HG03442 (cell line): Measurements from ENCODE around the gene TTPAL.

Experiments used
- ATAC-seq: cut with Tn5 transposase; IDR thresholded peaks from one replicate; pipeline ENCODE4 v1.9.1; 2021; ENCODE audit warnings: mild to moderate bottlenecking, moderate library complexity; ENCODE audit not compliant: unreplicated experiment

Gene TTPAL

DNA sequence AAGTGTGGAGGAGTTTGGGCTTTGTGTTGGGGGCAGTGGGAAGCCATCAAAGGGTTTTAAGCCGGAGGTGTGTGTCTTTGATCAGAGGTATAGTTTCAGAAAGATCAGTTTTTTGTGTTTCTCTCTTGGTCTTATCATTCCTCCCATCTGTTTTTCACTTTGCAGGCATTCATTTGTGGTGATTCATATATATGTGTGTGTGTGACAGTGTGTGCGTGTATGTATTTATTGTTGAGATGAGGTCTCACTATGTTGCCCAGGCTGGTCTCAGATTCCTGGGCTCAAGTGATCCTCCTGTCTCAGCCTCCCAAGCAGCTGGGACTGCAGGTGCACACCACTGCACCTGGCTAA, 57.3 kb downstream of the TTPAL start:
- ATAC-seq, result no peak

DNA sequence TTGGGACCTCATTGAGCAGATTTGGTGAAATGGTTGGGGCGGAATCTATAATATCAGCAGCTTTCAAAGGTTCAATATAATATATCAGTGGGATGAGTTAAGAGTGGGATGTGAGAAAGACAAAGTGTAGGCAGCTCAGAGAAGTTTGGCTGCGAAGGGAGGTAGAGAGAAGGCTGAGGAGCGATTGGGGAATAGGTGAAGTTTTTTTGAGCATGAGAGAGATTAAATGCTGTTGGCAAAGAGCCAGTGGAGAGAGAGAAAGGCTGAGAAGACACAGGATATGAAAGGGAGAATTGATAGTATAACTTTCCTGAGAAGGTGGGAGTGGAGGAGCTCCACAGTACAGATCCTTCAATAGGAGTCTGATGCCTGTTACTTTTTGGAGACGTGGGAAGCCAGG, 58.3 kb downstream of the TTPAL start:
- no peak for ATAC-seq

DNA sequence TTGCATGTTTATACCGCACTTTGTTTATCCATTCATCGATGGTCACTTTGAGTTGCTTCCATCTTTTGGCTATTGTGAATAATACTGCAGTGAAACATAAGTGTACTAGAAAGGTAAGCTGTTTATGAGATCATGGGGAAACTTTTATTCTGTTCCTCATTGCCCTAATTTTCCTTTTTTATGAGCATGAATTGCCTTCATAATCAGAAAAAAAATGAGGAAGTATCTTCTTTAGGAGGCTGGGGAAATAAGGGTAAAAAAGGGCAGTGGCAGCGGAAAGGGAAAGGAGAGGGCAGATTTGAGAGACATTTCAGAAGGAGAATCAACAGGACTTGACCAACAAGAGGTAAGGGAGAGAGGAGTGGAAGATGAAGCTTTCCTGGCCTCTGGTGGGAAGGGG, 60.5 kb downstream of the TTPAL start:
- no peak for ATAC-seq

DNA sequence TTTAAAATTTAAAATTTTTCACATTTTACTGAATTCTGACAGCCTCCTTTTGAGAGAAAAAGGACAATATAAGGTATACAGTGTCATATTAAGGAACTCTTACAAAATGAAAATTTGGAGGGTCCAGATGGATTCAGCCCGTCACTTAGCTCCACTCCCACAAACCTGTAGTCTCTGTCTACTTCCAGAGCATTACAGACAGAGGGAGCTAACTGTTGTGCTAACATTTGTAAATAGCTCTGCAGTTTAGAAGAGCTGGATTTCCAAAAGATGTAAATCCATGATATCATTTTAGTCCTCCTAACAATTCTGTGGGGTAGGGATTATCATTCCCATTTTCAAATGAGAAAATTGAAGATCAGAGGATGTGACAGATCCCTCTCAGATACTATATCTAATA, 62.3 kb downstream of the TTPAL start:
- no peak for ATAC-seq

DNA sequence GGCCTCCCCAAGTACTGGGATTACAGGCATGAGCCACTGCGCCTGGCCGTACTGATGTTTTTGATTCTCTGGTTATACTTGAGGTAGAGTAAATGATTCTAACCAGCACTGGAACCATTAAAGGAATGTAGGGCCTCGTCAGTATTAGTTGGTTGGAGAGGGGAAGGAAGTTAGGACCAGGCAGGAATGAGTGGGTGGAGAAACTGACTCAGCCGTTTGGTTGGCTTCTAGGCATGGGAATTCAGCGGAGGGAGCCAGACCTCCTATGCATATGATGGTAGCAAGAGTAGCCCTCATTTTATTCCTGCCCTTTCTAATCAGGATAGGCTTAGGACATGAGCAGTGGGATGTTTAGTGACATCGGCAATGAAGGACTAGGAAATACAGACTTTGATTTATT, 65.2 kb downstream of the TTPAL start:
- ATAC-seq, result no peak

DNA sequence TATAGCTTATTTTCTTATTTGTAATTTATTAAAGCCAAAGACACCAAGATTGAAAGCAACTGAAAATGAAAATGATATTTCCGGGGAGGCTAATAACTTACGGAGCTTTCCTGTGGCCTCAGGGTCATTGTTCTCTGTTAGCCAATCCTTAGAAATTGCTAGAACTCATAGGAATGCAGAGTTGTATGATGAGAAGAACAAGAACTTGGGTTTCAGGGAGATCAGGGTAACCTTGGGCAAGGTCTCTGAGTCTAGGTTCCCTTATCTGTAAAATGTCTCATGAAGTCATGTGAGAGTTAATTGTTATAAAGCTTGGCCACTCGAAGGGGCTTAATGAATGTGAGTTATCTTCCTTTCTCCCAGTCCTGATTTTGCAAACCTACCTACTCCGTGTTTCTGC, 66.3 kb downstream of the TTPAL start:
- ATAC-seq, result no peak

DNA sequence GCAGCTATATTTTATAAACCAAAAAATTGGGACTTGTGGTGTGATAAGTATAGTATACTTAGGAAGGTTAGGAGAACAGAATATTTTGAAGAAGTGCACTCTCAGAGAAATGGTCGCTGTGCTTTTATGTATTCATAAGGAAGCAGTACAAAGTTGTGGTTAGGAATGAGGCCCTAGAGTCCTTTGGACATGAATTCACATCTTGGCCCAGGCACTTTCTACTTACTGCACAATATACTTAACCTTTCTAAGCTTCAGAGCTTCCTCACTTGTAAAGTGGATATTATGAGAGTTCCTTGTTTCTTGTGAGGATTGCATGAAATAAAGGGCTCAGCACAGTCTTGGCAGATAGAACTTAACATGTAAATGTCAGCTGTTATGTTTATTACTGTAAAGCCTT, 67.2 kb downstream of the TTPAL start:
- ATAC-seq, result no peak

DNA sequence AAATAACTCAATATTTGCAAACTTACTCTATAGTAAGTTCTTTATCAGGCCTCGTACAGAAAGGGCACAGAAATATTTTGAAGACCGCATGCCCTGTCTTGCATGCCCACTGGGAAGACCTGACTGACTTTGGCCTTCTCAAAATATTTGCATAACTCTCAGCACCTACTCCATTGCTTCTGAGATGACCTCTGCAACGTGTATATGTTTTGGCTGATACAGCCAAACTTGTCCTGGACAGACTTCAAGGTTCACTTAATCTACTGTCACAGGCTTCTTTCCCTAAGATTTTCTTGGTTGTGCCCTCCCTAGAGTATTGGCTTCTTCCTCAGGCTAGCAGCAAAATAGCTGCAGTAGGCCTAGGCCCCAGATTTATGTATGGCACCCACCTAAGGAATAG, 67.7 kb downstream of the TTPAL start:
- ATAC-seq, result no peak
